Activated CD4-positive, alpha-beta memory T cell treated with anti-CD3 and anti-CD28 coated beads, Interleukin-2, amount 10 ng/mL, durations not matched to agents 7 days and 5 days (primary cell): ENCODE results near the gene RPL11. TPM values are rescaled to one million over a fixed set of nuclear protein-coding genes. Genes with fewer than 3 reads are reported as not detected.
A peak's percentile ranks its signal among the peaks of the same experiment; 100 is the strongest.

Experiments
- CTCF ChIA-PET: fragments of 350-600 bp; sonication (Branson Sonifier 250); formaldehyde crosslinking; loops from one replicate; lab custom pipeline; 2021; ENCODE audit warnings: antibody characterized with exemption, inconsistent platforms; lab: Charles Lee
- POLR2A ChIA-PET: fragments of 350-600 bp; sonication (Branson Sonifier 250); formaldehyde crosslinking; loops from one replicate; lab custom pipeline; 2021; ENCODE audit warnings: antibody characterized with exemption; lab: Charles Lee
- DNase-seq: peaks from one replicate; pipeline ENCODE4 v3.0.0-alpha.2; 2020
- H3K27ac Mint-ChIP-seq: one replicate; pipeline ENCODE4 v1.8.0; 2021; ENCODE audit warnings: mild to moderate bottlenecking, mixed read lengths
- H3K27me3 Mint-ChIP-seq: one replicate; pipeline ENCODE4 v1.8.0; 2021; ENCODE audit warnings: mixed read lengths
- H3K36me3 Mint-ChIP-seq: one replicate; pipeline ENCODE4 v1.8.0; 2021; ENCODE audit warnings: low read depth, mixed read lengths
- H3K4me1 Mint-ChIP-seq: one replicate; pipeline ENCODE4 v1.8.0; 2021; ENCODE audit warnings: mixed read lengths
- H3K4me3 Mint-ChIP-seq: one replicate; pipeline ENCODE4 v1.8.0; 2021; ENCODE audit warnings: mild to moderate bottlenecking, mixed read lengths
- H3K9me3 Mint-ChIP-seq: one replicate; pipeline ENCODE4 v1.8.0; 2021; ENCODE audit warnings: mixed read lengths
- total RNA-seq, 2 experiments: library from RNA; stranded (reverse); gene quantifications; one replicate each; pipeline ENCODE4 v1.2.3, GENCODE V29; 2021

The RPL11 gene
- total RNA-seq, 2 experiments from 2014 or later, result 1,074 to 1,084 TPM

- DNase-seq, result no peak
- no peaks in the 10 kb centered on the region for H3K9me3 Mint-ChIP-seq
- H3K4me1 Mint-ChIP-seq, result peaks cover 54% of the 10 kb centered on the region
- peak overlapping the region; percentile 86 for H3K27ac Mint-ChIP-seq
- ChIA-PET CTCF (interaction anchor here (0.7 to 2.6 kb wide), 14 partner anchors 10 to 458 kb away, joined by 3 to 13 read pairs (median 4); partner anchors contain the start of gene ELOA), POLR2A (interaction anchor here (0.7 to 3.3 kb wide), 24 partner anchors 8 to 951 kb away, joined by 3 to 62 read pairs (median 4); partner anchors contain the start of genes ELOA, GALE, HNRNPR and ID3)
- H3K4me3 Mint-ChIP-seq, result peak overlapping the region; percentile 94
- H3K27me3 Mint-ChIP-seq, result no peaks in the 10 kb centered on the region
- H3K36me3 Mint-ChIP-seq, result peaks cover 53% of the 10 kb centered on the region
Observed at GRCh38 chr1:23692308-23692871, 784 bp downstream of the RPL11 start.

GRCh38 chr1:23693599-23693998, 2.0 kb downstream of the RPL11 start:
- POLR2A ChIA-PET, result interaction anchor here (0.9 to 3.3 kb wide), 2 partner anchors 9 to 165 kb away, joined by 3 to 17 read pairs; no protein-coding TSS in a partner anchor
- CTCF ChIA-PET, result interaction anchor here (2.6 kb wide), 1 partner anchor 52 kb away, joined by 6 read pairs; no protein-coding TSS in a partner anchor
- H3K9me3 Mint-ChIP-seq, result no peaks in the 10 kb centered on the region
- peaks cover 65% of the 10 kb centered on the region for H3K4me1 Mint-ChIP-seq
- peaks cover 65% of the 10 kb centered on the region for H3K36me3 Mint-ChIP-seq
- no peaks in the 10 kb centered on the region for H3K27me3 Mint-ChIP-seq
- DNase-seq, result no peak
- peak overlapping the region; percentile 94 for H3K4me3 Mint-ChIP-seq
- peak overlapping the region; percentile 75 for H3K27ac Mint-ChIP-seq

GRCh38 chr1:23694371-23694770, 2.8 kb downstream of the RPL11 start:
- CTCF ChIA-PET, result interaction anchor here (2.6 kb wide), 1 partner anchor 51 kb away, joined by 6 read pairs; no protein-coding TSS in a partner anchor
- H3K4me3 Mint-ChIP-seq, result peak overlapping the region; percentile 94

GRCh38 chr1:23695667-23696066, 4.1 kb downstream of the RPL11 start:
- Mint-ChIP-seq H3K36me3 (peaks cover 82% of the 10 kb centered on the region), H3K27me3 (no peaks in the 10 kb centered on the region), H3K27ac (no peak overlapping the region), H3K4me3 (no peak overlapping the region), H3K4me1 (peaks cover 76% of the 10 kb centered on the region), H3K9me3 (no peaks in the 10 kb centered on the region)
- CTCF ChIA-PET, result interaction anchor here (2.6 kb wide), 1 partner anchor 50 kb away, joined by 6 read pairs; no protein-coding TSS in a partner anchor
- no peak for DNase-seq
- POLR2A ChIA-PET, result interaction anchor here (0.9 to 1.4 kb wide), 4 partner anchors 9 to 84 kb away, joined by 3 to 4 read pairs (median 3); partner anchors contain the start of genes ELOA and PITHD1

More at GRCh38 chr1:23694371-23694770, 2.8 kb downstream of the RPL11 start:
- POLR2A ChIA-PET, result interaction anchor here (0.7 to 1.4 kb wide), 5 partner anchors 8 to 86 kb away, joined by 3 to 5 read pairs (median 4); no protein-coding TSS in a partner anchor
- DNase-seq, result no peak
- Mint-ChIP-seq H3K27ac (peak overlapping the region; percentile 55), H3K9me3 (no peaks in the 10 kb centered on the region), H3K36me3 (peaks cover 71% of the 10 kb centered on the region), H3K27me3 (no peaks in the 10 kb centered on the region), H3K4me1 (peaks cover 69% of the 10 kb centered on the region)

- DNase-seq, result no peak
- peaks cover 74% of the 10 kb centered on the region for H3K4me1 Mint-ChIP-seq
- H3K27me3 Mint-ChIP-seq, result no peaks in the 10 kb centered on the region
- H3K4me3 Mint-ChIP-seq, result no peak overlapping the region
- peaks cover 90% of the 10 kb centered on the region for H3K36me3 Mint-ChIP-seq
- CTCF ChIA-PET, result no interaction called here
- POLR2A ChIA-PET, result interaction anchor here (0.6 to 1.3 kb wide), 4 partner anchors 9 to 119 kb away, joined by 3 to 4 read pairs (median 3); partner anchors contain the start of gene PITHD1
- H3K27ac Mint-ChIP-seq, result no peak overlapping the region
- H3K9me3 Mint-ChIP-seq, result no peaks in the 10 kb centered on the region
Observed at GRCh38 chr1:23696335-23696989, 4.9 kb downstream of the RPL11 start.

- peaks cover 89% of the 10 kb centered on the region for H3K36me3 Mint-ChIP-seq
- DNase-seq, result no peak
- no peak overlapping the region for H3K27ac Mint-ChIP-seq
- CTCF ChIA-PET, result interaction anchor here (1.4 kb wide), 1 partner anchor 201 kb away, joined by 4 read pairs; no protein-coding TSS in a partner anchor
- peaks cover 59% of the 10 kb centered on the region for H3K4me1 Mint-ChIP-seq
- H3K27me3 Mint-ChIP-seq, result no peaks in the 10 kb centered on the region
- POLR2A ChIA-PET, result interaction anchor here (1.4 to 3.1 kb wide), 2 partner anchors 16 to 45 kb away, joined by 4 to 10 read pairs; partner anchors contain the start of gene ELOA
- no peaks in the 10 kb centered on the region for H3K9me3 Mint-ChIP-seq
- no peak overlapping the region for H3K4me3 Mint-ChIP-seq
Observed at GRCh38 chr1:23698466-23698865, 6.9 kb downstream of the RPL11 start.

GRCh38 chr1:23699280-23700179, 7.9 kb downstream of the RPL11 start:
- POLR2A ChIA-PET, result interaction anchor here (1.4 to 3.1 kb wide), 4 partner anchors 8 to 78 kb away, joined by 4 to 11 read pairs (median 7); partner anchors contain the start of genes ELOA, PITHD1 and RPL11
- Mint-ChIP-seq H3K27ac (peak overlapping the region; percentile 32), H3K9me3 (no peaks in the 10 kb centered on the region), H3K27me3 (no peaks in the 10 kb centered on the region), H3K4me1 (peaks cover 49% of the 10 kb centered on the region), H3K4me3 (no peak overlapping the region), H3K36me3 (peaks cover 81% of the 10 kb centered on the region)
- CTCF ChIA-PET, result interaction anchor here (0.5 to 1.4 kb wide), 5 partner anchors 8 to 939 kb away, joined by 3 to 5 read pairs (median 4); partner anchors contain the start of gene RPL11
- DNase-seq, result no peak

- Mint-ChIP-seq H3K36me3 (peaks cover 65% of the 10 kb centered on the region), H3K4me1 (peaks cover 31% of the 10 kb centered on the region), H3K4me3 (no peak overlapping the region), H3K9me3 (no peaks in the 10 kb centered on the region), H3K27me3 (no peaks in the 10 kb centered on the region), H3K27ac (no peak overlapping the region)
- POLR2A ChIA-PET, result interaction anchor here (1.9 kb wide), 1 partner anchor 9 kb away, joined by 11 read pairs; the partner anchor contains the start of gene RPL11
- no peak for DNase-seq
- CTCF ChIA-PET, result interaction anchor here (1.0 kb wide), 1 partner anchor 10 kb away, joined by 3 read pairs; the partner anchor contains the start of gene RPL11
Observed at GRCh38 chr1:23701310-23701709, 9.7 kb downstream of the RPL11 start.

- POLR2A ChIA-PET, result interaction anchor here (1.1 kb wide), 1 partner anchor 8 kb away, joined by 3 read pairs; no protein-coding TSS in a partner anchor
- H3K4me1 Mint-ChIP-seq, result peaks cover 25% of the 10 kb centered on the region
- no peak overlapping the region for H3K4me3 Mint-ChIP-seq
- CTCF ChIA-PET, result interaction anchor here (0.6 to 1.1 kb wide), 2 partner anchors 10 to 162 kb away, joined by 3 to 4 read pairs; partner anchors contain the start of gene RPL11
- peaks cover 58% of the 10 kb centered on the region for H3K36me3 Mint-ChIP-seq
- no peak for DNase-seq
- H3K27ac Mint-ChIP-seq, result no peak overlapping the region
- H3K27me3 Mint-ChIP-seq, result no peaks in the 10 kb centered on the region
- no peaks in the 10 kb centered on the region for H3K9me3 Mint-ChIP-seq
Observed at GRCh38 chr1:23701996-23702395, 10.4 kb downstream of the RPL11 start.

GRCh38 chr1:23704834-23705495, 13.4 kb downstream of the RPL11 start:
- H3K4me3 Mint-ChIP-seq, result no peak overlapping the region
- no peaks in the 10 kb centered on the region for H3K27me3 Mint-ChIP-seq
- H3K9me3 Mint-ChIP-seq, result no peaks in the 10 kb centered on the region
- ChIA-PET CTCF (no interaction called here), POLR2A (interaction anchor here (1.2 to 1.4 kb wide), 2 partner anchors 9 to 13 kb away, joined by 3 to 5 read pairs; partner anchors contain the start of gene RPL11)
- peaks cover 37% of the 10 kb centered on the region for H3K36me3 Mint-ChIP-seq
- no peak overlapping the region for H3K27ac Mint-ChIP-seq
- no peak for DNase-seq
- H3K4me1 Mint-ChIP-seq, result peaks cover 2% of the 10 kb centered on the region

GRCh38 chr1:23709229-23709628, 17.6 kb downstream of the RPL11 start:
- CTCF ChIA-PET, result no interaction called here

More at GRCh38 chr1:23709229-23709628, 17.6 kb downstream of the RPL11 start:
- Mint-ChIP-seq H3K4me3 (no peak overlapping the region), H3K36me3 (peaks cover 11% of the 10 kb centered on the region), H3K4me1 (no peaks in the 10 kb centered on the region), H3K9me3 (no peaks in the 10 kb centered on the region), H3K27me3 (no peaks in the 10 kb centered on the region), H3K27ac (no peak overlapping the region)
- POLR2A ChIA-PET, result no interaction called here
- no peak for DNase-seq
